DND-41 (cell line): ENCODE data around the gene TDRD9.

Experiments
- CTCF ChIP-seq: IDR thresholded peaks from 2 replicates; pipeline ENCODE4 v1.5.1; 2012; ENCODE audit warnings: borderline replicate concordance, low read length, moderate library complexity, mild to moderate bottlenecking; ENCODE audit not compliant: poor library complexity, severe bottlenecking; ENCODE audit errors: extremely low read depth
- EZH2 ChIP-seq: IDR thresholded peaks from 3 replicates; pipeline ENCODE4 v1.6.1; 2012; ENCODE audit warnings: borderline replicate concordance, low read depth, mild to moderate bottlenecking, moderate library complexity, low read length, inconsistent platforms; ENCODE audit not compliant: severe bottlenecking

GRCh38 chr14:104085032-104085888 is 157.0 kb downstream of the TDRD9 start, which contains the start of gene ASPG:
- TF ChIP-seq CTCF (no peak), EZH2 (no peak)
